ENCODE results near the gene INTS2.
"Not testable (repeated sequence)": the region's sequence is repeated elsewhere in the genome, so short reads cannot be mapped to it uniquely, and the experiment has no call there.

DNA sequence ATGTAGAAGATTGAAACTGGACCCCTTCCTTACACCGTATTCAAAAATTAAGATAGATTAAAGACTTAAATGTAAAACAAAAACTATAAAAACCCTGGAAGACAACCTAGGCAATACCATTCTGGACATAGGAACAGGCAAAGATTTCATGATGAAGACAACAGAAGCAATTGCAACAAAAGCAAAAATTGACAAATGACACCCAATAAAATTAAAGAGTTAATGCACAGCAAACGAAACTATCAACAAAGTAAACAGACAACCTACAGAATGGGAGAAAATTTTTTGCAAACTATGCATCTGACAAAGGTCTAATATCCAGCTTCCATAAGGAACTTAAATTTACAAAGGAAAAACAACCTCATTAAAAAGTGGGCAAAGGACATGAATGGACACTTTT, 101.6 kb downstream of the INTS2 start:
- TF ChIP-seq CTCF (IDR thresholded peaks at IDR 0.05); EZH2 (IDR thresholded peaks at IDR 0.05; ENCODE audit: borderline replicate concordance, insufficient read depth, low read depth, low read length, poor library complexity, severe bottlenecking): not testable (repeated sequence)

All from B cell (primary cell).